NT2/D1 (cell line): ENCODE measurements around the gene CACNG1.

Experiments
- DNase-seq: peaks from one replicate; pipeline ENCODE4 v3.0.0-alpha.2; 2011; ENCODE audit warnings: low read depth, low spot score
- H3K27me3 ChIP-seq: 2 replicates; pipeline ENCODE4 v1.6.0; 2011; ENCODE audit warnings: mild to moderate bottlenecking; ENCODE audit not compliant: insufficient read length, insufficient read depth
- H3K36me3 ChIP-seq: 2 replicates; pipeline ENCODE4 v1.6.1; 2011; ENCODE audit warnings: mild to moderate bottlenecking, low read length, mixed read lengths; ENCODE audit not compliant: insufficient read depth, insufficient read length
- H3K4me1 ChIP-seq: 2 replicates; pipeline ENCODE4 v1.5.1; 2011; ENCODE audit not compliant: insufficient read depth, insufficient read length
- H3K4me3 ChIP-seq: 2 replicates; pipeline ENCODE4 v1.5.1; 2011; ENCODE audit warnings: low read depth; ENCODE audit not compliant: insufficient read length
- H3K9ac ChIP-seq: 2 replicates; pipeline ENCODE4 v1.6.0; 2011; ENCODE audit warnings: low read depth; ENCODE audit not compliant: insufficient read length
- H3K9me3 ChIP-seq: 2 replicates; pipeline ENCODE4 v1.5.1; 2011; ENCODE audit warnings: mild to moderate bottlenecking, low read length; ENCODE audit not compliant: insufficient read depth
- SUZ12 ChIP-seq: IDR thresholded peaks from 2 replicates; pipeline ENCODE4 v1.6.1; 2011; ENCODE audit not compliant: insufficient read length, insufficient read depth; ENCODE audit errors: extremely low read depth
- YY1 ChIP-seq: IDR thresholded peaks from 2 replicates; pipeline ENCODE4 v1.6.1; 2011; ENCODE audit not compliant: insufficient read length, insufficient read depth
- ZNF274 ChIP-seq: IDR thresholded peaks from 2 replicates; pipeline ENCODE4 v1.6.1; 2011; ENCODE audit warnings: mild to moderate bottlenecking, low read depth, low read length

CACNG1 gene

GRCh38 chr17:67072885-67073284 lies 28.5 kb downstream of the CACNG1 start:
- peaks cover 15% of the 10 kb centered on the region for H3K36me3 ChIP-seq
- no peak for DNase-seq
- H3K9me3 ChIP-seq = no peaks in the 10 kb centered on the region
- no peaks in the 10 kb centered on the region for H3K4me1 ChIP-seq
- no peaks in the 10 kb centered on the region for H3K27me3 ChIP-seq
- no peak overlapping the region for H3K9ac ChIP-seq
- no peak for TF ChIP-seq SUZ12
- no peak for TF ChIP-seq YY1
- no peak for TF ChIP-seq ZNF274
- H3K4me3 ChIP-seq = no peak overlapping the region

DNA sequence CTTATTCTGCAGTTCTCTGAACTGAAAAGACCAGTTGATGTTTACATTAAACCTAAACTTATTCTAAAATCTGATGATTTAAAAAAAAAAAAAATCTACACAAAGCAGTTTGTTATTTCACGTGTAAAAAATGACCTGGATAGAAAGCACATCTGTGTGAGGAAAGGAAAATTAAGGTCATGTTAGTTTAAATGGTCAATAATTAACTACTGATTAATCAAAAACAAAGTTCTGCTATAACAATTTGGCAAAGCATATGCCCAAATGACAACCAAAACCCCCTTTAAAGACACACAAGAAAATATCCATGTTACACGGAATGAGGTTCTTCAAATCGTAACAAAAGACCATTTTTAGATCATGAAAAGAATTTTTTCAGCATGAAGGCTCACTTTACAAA lies 30.4 kb downstream of the CACNG1 start:
- Histone ChIP-seq H3K4me1 (no peaks in the 10 kb centered on the region), H3K27me3 (no peaks in the 10 kb centered on the region), H3K36me3 (peaks cover 23% of the 10 kb centered on the region), H3K4me3 (no peak overlapping the region), H3K9me3 (no peaks in the 10 kb centered on the region), H3K9ac (no peak overlapping the region)
- no peak for TF ChIP-seq YY1
- no peak for TF ChIP-seq ZNF274
- TF ChIP-seq SUZ12 = no peak
- DNase-seq = no peak

- TF ChIP-seq ZNF274 = no peak
- TF ChIP-seq YY1 = no peak
- no peak for TF ChIP-seq SUZ12
- Histone ChIP-seq H3K27me3 (no peaks in the 10 kb centered on the region), H3K4me1 (no peaks in the 10 kb centered on the region), H3K4me3 (no peak overlapping the region), H3K36me3 (peaks cover 23% of the 10 kb centered on the region), H3K9ac (no peak overlapping the region), H3K9me3 (no peaks in the 10 kb centered on the region)
- no peak for DNase-seq
These were observed 31.9 kb downstream of the CACNG1 start for GRCh38 chr17:67076290-67076689.

DNA sequence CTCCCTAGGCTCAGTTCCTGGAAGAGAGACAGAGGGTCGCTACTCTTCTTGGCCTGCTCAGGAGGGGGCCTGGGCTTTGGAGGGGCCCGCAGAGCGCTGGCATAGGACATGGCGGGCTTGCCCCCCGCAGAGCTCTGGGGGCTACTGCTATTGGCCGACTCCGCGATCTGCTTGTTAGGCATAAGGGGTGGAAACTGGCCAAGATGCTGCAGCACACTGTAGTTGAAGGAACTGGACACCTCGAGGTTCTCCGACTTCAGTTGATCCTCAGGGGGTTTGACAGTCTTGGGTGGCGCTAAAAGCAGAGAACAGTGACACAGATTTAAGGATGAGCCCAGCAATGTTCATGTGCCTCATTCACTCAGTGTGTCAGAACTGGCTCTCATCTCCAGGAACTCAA lies 33.9 kb downstream of the CACNG1 start:
- Histone ChIP-seq H3K4me3 (no peak overlapping the region), H3K36me3 (peaks cover 21% of the 10 kb centered on the region), H3K9me3 (no peaks in the 10 kb centered on the region), H3K4me1 (no peaks in the 10 kb centered on the region), H3K9ac (no peak overlapping the region), H3K27me3 (no peaks in the 10 kb centered on the region)
- DNase-seq = no peak
- no peak for TF ChIP-seq YY1
- TF ChIP-seq ZNF274 = no peak

GRCh38 chr17:67079491-67079890 lies 35.1 kb downstream of the CACNG1 start:
- Histone ChIP-seq H3K4me1 (no peaks in the 10 kb centered on the region), H3K27me3 (no peaks in the 10 kb centered on the region), H3K9me3 (no peaks in the 10 kb centered on the region), H3K36me3 (peaks cover 21% of the 10 kb centered on the region), H3K9ac (no peak overlapping the region), H3K4me3 (no peak overlapping the region)
- no peak for DNase-seq
- TF ChIP-seq ZNF274 (no peak), SUZ12 (no peak), YY1 (no peak)

DNA sequence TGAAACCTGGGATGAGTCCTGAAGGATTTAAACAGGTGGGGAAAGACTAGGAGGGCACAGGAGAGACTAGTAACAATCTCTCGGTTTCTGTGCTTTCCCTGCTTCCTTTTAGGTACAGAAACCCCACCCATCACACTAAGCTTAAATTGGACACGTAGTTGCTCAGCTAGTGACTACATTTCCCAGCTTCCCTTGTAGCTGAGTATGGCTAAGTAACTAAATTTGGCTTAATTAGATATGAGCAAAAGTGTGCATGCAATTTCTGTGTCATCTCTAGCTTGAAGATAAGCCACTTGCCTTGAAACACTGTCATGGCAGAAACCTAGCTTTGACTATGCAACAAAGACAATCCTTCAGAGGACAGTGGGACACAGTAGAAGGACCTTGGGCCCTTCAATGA lies 36.5 kb downstream of the CACNG1 start:
- H3K36me3 ChIP-seq = peaks cover 21% of the 10 kb centered on the region
- no peaks in the 10 kb centered on the region for H3K27me3 ChIP-seq
- H3K9ac ChIP-seq = no peak overlapping the region
- H3K9me3 ChIP-seq = no peaks in the 10 kb centered on the region
- H3K4me3 ChIP-seq = no peak overlapping the region
- no peaks in the 10 kb centered on the region for H3K4me1 ChIP-seq
- DNase-seq = no peak
- no peak for TF ChIP-seq ZNF274
- TF ChIP-seq YY1 = no peak
- no peak for TF ChIP-seq SUZ12

DNA sequence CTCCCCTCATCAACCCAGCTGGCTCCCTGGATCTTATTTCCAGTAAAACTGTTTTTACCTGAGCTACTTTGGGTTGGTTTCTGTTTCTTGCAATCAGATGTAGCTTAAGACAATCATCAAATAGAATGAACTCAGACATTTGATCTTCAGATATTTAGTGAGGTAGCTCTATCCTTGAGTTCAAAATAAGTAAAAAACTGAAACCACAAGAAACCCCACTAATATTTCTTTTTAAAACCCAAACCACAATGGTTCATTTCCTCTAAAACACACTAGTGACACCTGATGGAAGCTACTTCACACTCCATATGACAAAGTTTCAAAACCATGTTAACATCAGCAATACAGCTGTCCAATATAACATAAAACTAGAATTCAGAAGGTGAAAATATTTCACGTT lies 37.8 kb downstream of the CACNG1 start:
- peaks cover 25% of the 10 kb centered on the region for H3K36me3 ChIP-seq
- no peaks in the 10 kb centered on the region for H3K9me3 ChIP-seq
- no peaks in the 10 kb centered on the region for H3K27me3 ChIP-seq
- TF ChIP-seq YY1 (no peak), SUZ12 (no peak), ZNF274 (no peak)
- H3K9ac ChIP-seq = no peak overlapping the region
- no peak for DNase-seq
- H3K4me3 ChIP-seq = no peak overlapping the region
- no peaks in the 10 kb centered on the region for H3K4me1 ChIP-seq

DNA sequence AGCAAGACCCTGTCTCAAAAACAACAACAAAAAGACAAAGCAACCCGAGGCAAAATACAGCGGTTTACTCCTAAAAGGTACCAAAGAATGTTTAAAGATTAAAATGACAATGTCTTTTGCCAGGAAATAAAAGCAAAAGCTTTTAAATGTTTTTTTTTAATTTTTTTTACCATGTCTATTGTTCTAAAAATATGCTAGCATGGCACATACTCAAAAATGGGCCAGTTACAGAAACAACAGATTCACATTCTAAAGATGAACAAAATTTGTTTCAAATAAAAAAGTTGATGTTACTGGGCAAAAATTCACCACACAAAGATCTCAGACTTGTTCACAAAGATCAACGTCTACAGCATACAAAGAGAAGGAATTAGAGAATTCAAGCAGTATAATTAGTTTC lies 41.1 kb downstream of the CACNG1 start:
- peaks cover 16% of the 10 kb centered on the region for H3K36me3 ChIP-seq
- H3K4me1 ChIP-seq = no peaks in the 10 kb centered on the region
- TF ChIP-seq YY1 = no peak
- no peak for TF ChIP-seq ZNF274

More for the DNA sequence above, 41.1 kb downstream of the CACNG1 start:
- H3K9me3 ChIP-seq = no peaks in the 10 kb centered on the region
- no peak overlapping the region for H3K9ac ChIP-seq
- H3K4me3 ChIP-seq = no peak overlapping the region
- DNase-seq = no peak
- H3K27me3 ChIP-seq = no peaks in the 10 kb centered on the region
